K562 (cell line): ENCODE results near the gene NFATC3. TPM values are rescaled to one million over a fixed set of nuclear protein-coding genes. Genes with fewer than 3 reads are reported as not detected.

ENCODE experiments used
- CHD1 ChIP-seq: fragments of 200-600 bp; sonication (generic); IDR thresholded peaks from one replicate; pipeline ENCODE4 v1.6.1; 2012; ENCODE audit warnings: mild to moderate bottlenecking, moderate library complexity, low read length, inconsistent platforms
- EHMT2 ChIP-seq: fragments of 450-650 bp; IDR thresholded peaks from 2 replicates; pipeline ENCODE4 v1.6.1; 2018; ENCODE audit warnings: antibody characterized with exemption
- HLTF ChIP-seq: fragments of 450-650 bp; IDR thresholded peaks from 2 replicates; pipeline ENCODE4 v1.6.1; 2016
- HNRNPUL1 ChIP-seq: fragments of 200-400 bp; formaldehyde crosslinking; IDR thresholded peaks from 2 replicates; pipeline ENCODE4 v1.6.1; 2017; ENCODE audit warnings: low read length
- HOMEZ ChIP-seq: fragments of 250-450 bp; sonication (Bioruptor Pico); IDR thresholded peaks from 2 replicates; pipeline ENCODE4 v1.4.0; 2020; ENCODE audit warnings: mild to moderate bottlenecking, moderate library complexity
- KLF16 ChIP-seq: IDR thresholded peaks from 2 replicates; pipeline ENCODE4 v1.6.1; 2016; ENCODE audit warnings: antibody characterized with exemption
- MXI1 ChIP-seq: IDR thresholded peaks from 2 replicates; pipeline ENCODE4 v1.6.1; 2011; ENCODE audit warnings: low read depth, mild to moderate bottlenecking, improper control_type of control experiment, low read length
- NFYB ChIP-seq: IDR thresholded peaks from 2 replicates; pipeline ENCODE4 v1.6.1; 2011; ENCODE audit warnings: mild to moderate bottlenecking, moderate library complexity; ENCODE audit not compliant: insufficient read length; ENCODE audit errors: extremely low read depth
- PHF8 ChIP-seq: fragments of 200-600 bp; sonication (generic); IDR thresholded peaks from 2 replicates; pipeline ENCODE4 v1.6.1; 2012; ENCODE audit warnings: mixed run types, mild to moderate bottlenecking, inconsistent platforms, low read length, moderate library complexity, borderline replicate concordance
- POLR2A ChIP-seq: fragments of 450-650 bp; conservative IDR thresholded peaks from 2 replicates; pipeline ENCODE4 v1.6.1; 2016
- POLR2AphosphoS5 ChIP-seq: IDR thresholded peaks from 2 replicates; pipeline ENCODE4 v1.6.1; 2011; ENCODE audit warnings: mild to moderate bottlenecking, low read depth, low read length, moderate library complexity; ENCODE audit not compliant: control insufficient read depth, insufficient read depth
- RBM22 ChIP-seq: fragments of 200-400 bp; formaldehyde crosslinking; IDR thresholded peaks from 2 replicates; pipeline ENCODE4 v1.6.1; 2018; ENCODE audit warnings: low read length, low read depth; ENCODE audit not compliant: poor library complexity, severe bottlenecking
- SUPT5H ChIP-seq: fragments of 450-650 bp; IDR thresholded peaks from 2 replicates; pipeline ENCODE4 v1.6.1; 2016
- ZNF436 ChIP-seq: fragments of 250-450, 450-650 bp; sonication (Bioruptor Pico); formaldehyde crosslinking; IDR thresholded peaks from 2 replicates; pipeline ENCODE4 v1.7.0; 2020; ENCODE audit warnings: mild to moderate bottlenecking
- ZNF511 ChIP-seq: sonication (generic); formaldehyde crosslinking; IDR thresholded peaks from 2 replicates; pipeline ENCODE4 v1.8.0; 2022; ENCODE audit warnings: mild to moderate bottlenecking, missing genetic modification reagents
- ZNF518B ChIP-seq: fragments of 250-450 bp; sonication (Bioruptor Pico); IDR thresholded peaks from 2 replicates; pipeline ENCODE4 v1.5.0; 2021; ENCODE audit warnings: mild to moderate bottlenecking, moderate library complexity
- ZNF778 ChIP-seq: fragments of 450-650 bp; formaldehyde crosslinking; IDR thresholded peaks from 2 replicates; pipeline ENCODE4 v1.4.0; 2020; ENCODE audit warnings: mild to moderate bottlenecking, moderate library complexity
- ZNF79 ChIP-seq: fragments of 250-450 bp; sonication (Bioruptor Pico); IDR thresholded peaks from 2 replicates; pipeline ENCODE4 v1.4.0; 2020; ENCODE audit warnings: low read depth, mild to moderate bottlenecking, moderate library complexity
- ZNF830 ChIP-seq: fragments of 250-450 bp; sonication (Bioruptor Pico); IDR thresholded peaks from 2 replicates; pipeline ENCODE4 v1.5.0; 2021; ENCODE audit warnings: mild to moderate bottlenecking
- polyA plus RNA-seq, 8 experiments: library from polyadenylated mRNA; depleted of rRNA in 4 of 8; stranded (reverse) in 5 of 8; unstranded in 3 of 8; fragments of >200 nt; fragmentation: Nextera tagmentation in 2 of 8; fragmentation: Illumina TruSeq in 1 of 8; extraction: Ambion mirVana in 2 of 8; extraction: Trizol in 1 of 8; gene quantifications; 2 replicates each; pipeline versions ENCODE4 v1.2.1 to v1.2.3, GENCODE V29; 2011 to 2014; ENCODE audit warnings: inconsistent platforms in 1 of 8, missing spikeins in 1 of 8
- total RNA-seq, 7 experiments: library from RNA; depleted of rRNA in 6 of 7; stranded (reverse); fragments of >200 nt in 6 of 7; fragmentation: Illumina TruSeq in 2 of 7; extraction: Trizol in 2 of 7; gene quantifications; 2 replicates each; pipeline versions ENCODE4 v1.2.1 to v1.2.3, GENCODE V29; 2011 to 2021; ENCODE audit warnings: low replicate concordance in 1 of 7
- TF ChIP-seq, protein P1 (sequence below): fragments of 250-450 bp; sonication (Bioruptor Pico); IDR thresholded peaks from 2 replicates; pipeline ENCODE4 v1.8.0; 2021; ENCODE audit warnings: mild to moderate bottlenecking, moderate library complexity
- TF ChIP-seq, protein P2 (sequence below): fragments of 450-650 bp; formaldehyde crosslinking; IDR thresholded peaks from 2 replicates; pipeline ENCODE4 v1.4.0; 2022; ENCODE audit warnings: mild to moderate bottlenecking, moderate library complexity

The NFATC3 gene
- total and polyA plus RNA-seq, 9 of the 15 experiments (the other 6 are each of a cell fraction or from before 2014, with no cell fraction given) = 15.7 to 98.4 (median 59.4) TPM

DNA sequence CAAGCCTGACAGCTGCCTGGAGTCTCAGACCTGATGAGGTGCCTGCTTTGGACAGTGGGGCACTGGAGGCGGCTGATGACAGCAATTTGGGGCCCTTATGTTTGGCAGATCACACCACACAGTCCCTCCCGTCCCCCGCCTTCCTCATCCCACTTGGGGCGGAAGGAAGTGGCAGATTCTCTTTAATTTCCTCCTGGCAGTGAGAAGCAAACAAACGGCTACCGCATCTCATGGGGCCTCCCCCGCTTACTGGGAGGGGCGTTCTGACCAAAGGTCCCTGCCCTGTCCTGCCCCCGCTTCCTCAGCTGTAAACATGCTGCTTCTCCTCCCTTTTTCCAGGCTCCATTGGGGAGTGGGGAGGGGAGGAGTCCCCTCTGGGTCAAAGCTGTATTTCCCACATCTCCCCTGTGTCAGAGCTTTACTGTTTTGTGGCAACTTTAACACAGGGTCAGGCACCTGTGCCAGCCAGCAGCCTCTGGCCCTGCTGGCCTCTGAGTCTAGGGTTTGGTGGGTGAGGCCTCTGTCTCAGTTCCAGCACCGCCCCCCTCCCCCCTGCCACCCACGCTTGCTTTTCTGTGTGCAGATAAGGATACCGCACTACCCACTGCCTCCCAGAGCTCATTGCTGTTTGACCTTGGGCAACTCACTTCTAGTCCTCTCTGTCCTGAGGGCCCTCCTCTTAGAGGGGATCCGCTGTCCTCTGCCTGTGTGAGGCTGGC lies 5.4 kb upstream of the NFATC3 start (continued):
- TF ChIP-seq ZNF518B (CRISPR knock-in tag) = no peak
- TF ChIP-seq, protein P1, sequence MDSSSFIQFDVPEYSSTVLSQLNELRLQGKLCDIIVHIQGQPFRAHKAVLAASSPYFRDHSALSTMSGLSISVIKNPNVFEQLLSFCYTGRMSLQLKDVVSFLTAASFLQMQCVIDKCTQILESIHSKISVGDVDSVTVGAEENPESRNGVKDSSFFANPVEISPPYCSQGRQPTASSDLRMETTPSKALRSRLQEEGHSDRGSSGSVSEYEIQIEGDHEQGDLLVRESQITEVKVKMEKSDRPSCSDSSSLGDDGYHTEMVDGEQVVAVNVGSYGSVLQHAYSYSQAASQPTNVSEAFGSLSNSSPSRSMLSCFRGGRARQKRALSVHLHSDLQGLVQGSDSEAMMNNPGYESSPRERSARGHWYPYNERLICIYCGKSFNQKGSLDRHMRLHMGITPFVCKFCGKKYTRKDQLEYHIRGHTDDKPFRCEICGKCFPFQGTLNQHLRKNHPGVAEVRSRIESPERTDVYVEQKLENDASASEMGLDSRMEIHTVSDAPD = no peak
- TF ChIP-seq NFYB = no peak
- TF ChIP-seq HOMEZ (CRISPR knock-in tag) = no peak
- TF ChIP-seq CHD1 = peak; percentile 37
- TF ChIP-seq MXI1 = no peak
- 0 out of 2 replicates have a peak, but pooled peaks have one; percentile 18 for TF ChIP-seq HLTF
- TF ChIP-seq ZNF436 = no peak
- no peak for TF ChIP-seq RBM22
- peak; percentile 64 for TF ChIP-seq SUPT5H
- peak; percentile 73 for TF ChIP-seq POLR2AphosphoS5
- no peak for TF ChIP-seq ZNF830 (CRISPR knock-in tag)
- TF ChIP-seq ZNF778 (CRISPR knock-in tag) = no peak
- peak; percentile 59; the same call in 1 of the 2 replicates for TF ChIP-seq ZNF79 (CRISPR knock-in tag)
- TF ChIP-seq ZNF511 (CRISPR knock-in tag) = no peak
- TF ChIP-seq HNRNPUL1 = no peak
- TF ChIP-seq EHMT2 = no peak
- TF ChIP-seq, protein P2, sequence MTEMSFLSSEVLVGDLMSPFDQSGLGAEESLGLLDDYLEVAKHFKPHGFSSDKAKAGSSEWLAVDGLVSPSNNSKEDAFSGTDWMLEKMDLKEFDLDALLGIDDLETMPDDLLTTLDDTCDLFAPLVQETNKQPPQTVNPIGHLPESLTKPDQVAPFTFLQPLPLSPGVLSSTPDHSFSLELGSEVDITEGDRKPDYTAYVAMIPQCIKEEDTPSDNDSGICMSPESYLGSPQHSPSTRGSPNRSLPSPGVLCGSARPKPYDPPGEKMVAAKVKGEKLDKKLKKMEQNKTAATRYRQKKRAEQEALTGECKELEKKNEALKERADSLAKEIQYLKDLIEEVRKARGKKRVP (CRISPR knock-in tag) = peak; percentile 69; the same call in 1 of the 2 replicates
- peak; percentile 55; the same call in 1 of the 2 replicates for TF ChIP-seq PHF8
- peak; percentile 82; the same call in 1 of the 2 replicates for TF ChIP-seq KLF16
- TF ChIP-seq POLR2A = peak; percentile 78; the same call in 1 of the 2 replicates
